ENCODE data around the gene TTLL11. TPM values are rescaled to one million over a fixed set of nuclear protein-coding genes. Genes with fewer than 3 reads are reported as not detected.
A peak's percentile ranks its signal among the peaks of the same experiment; 100 is the strongest.

The TTLL11 gene
- total RNA-seq, 4 donors from 2014 or later: 7.2 to 12.1 (median 9.9) TPM

- 84% methylated on average over 14 of the region's 14 CpGs for WGBS
- TF ChIP-seq POLR2AphosphoS5 (IDR thresholded peaks at IDR 0.05) (no peak), POLR2A (IDR thresholded peaks at IDR 0.05) (no peak)
- H3K4me1 ChIP-seq: no peaks in the 10 kb centered on the region
- H3K27me3 ChIP-seq: no peaks in the 10 kb centered on the region
- no peak overlapping the region for H3K4me3 ChIP-seq
- no peak overlapping the region for H3K27ac ChIP-seq
- H3K36me3 ChIP-seq: no peaks in the 10 kb centered on the region
- no peak for DNase-seq (ENCODE audit: low spot score in 2 of 2)
- no peaks in the 10 kb centered on the region for H3K9me3 ChIP-seq
These were observed 214.8 kb downstream of the TTLL11 start for GRCh38 chr9:121878271-121878822.

- Histone ChIP-seq H3K9me3 (no peaks in the 10 kb centered on the region), H3K4me1 (no peaks in the 10 kb centered on the region), H3K27ac (no peak overlapping the region), H3K36me3 (no peaks in the 10 kb centered on the region), H3K27me3 (no peaks in the 10 kb centered on the region), H3K4me3 (no peak overlapping the region)
- DNase-seq (ENCODE audit: low spot score in 2 of 2): peak in 1 of 2 donors; percentile 56
- TF ChIP-seq POLR2AphosphoS5 (IDR thresholded peaks at IDR 0.05): no peak
- no peak for TF ChIP-seq POLR2A (IDR thresholded peaks at IDR 0.05)
- no peak for TF ChIP-seq CTCF (IDR thresholded peaks at IDR 0.05)
- no peak for TF ChIP-seq EP300 (IDR thresholded peaks at IDR 0.05)
- WGBS: 74% methylated on average over 13 of the region's 13 CpGs
These were observed 216.3 kb downstream of the TTLL11 start for GRCh38 chr9:121876658-121877271.

GRCh38 chr9:121876255-121876654, 216.9 kb downstream of the TTLL11 start:
- Histone ChIP-seq H3K27me3 (no peaks in the 10 kb centered on the region), H3K27ac (no peak overlapping the region), H3K9me3 (no peaks in the 10 kb centered on the region), H3K4me1 (no peaks in the 10 kb centered on the region), H3K4me3 (no peak overlapping the region), H3K36me3 (no peaks in the 10 kb centered on the region)
- TF ChIP-seq POLR2A (IDR thresholded peaks at IDR 0.05) (no peak), CTCF (IDR thresholded peaks at IDR 0.05) (no peak), POLR2AphosphoS5 (IDR thresholded peaks at IDR 0.05) (no peak), EP300 (IDR thresholded peaks at IDR 0.05) (no peak)
- WGBS: 78% methylated on average over 2 of the region's 2 CpGs
- no peak for DNase-seq (ENCODE audit: low spot score in 2 of 2)

GRCh38 chr9:121874524-121874923, 218.6 kb downstream of the TTLL11 start:
- TF ChIP-seq POLR2AphosphoS5 (IDR thresholded peaks at IDR 0.05) (no peak), CTCF (IDR thresholded peaks at IDR 0.05) (no peak), POLR2A (IDR thresholded peaks at IDR 0.05) (no peak), EP300 (IDR thresholded peaks at IDR 0.05) (no peak)
- peak in 1 of 2 donors; percentile 45 for DNase-seq (ENCODE audit: low spot score in 2 of 2)
- H3K27ac ChIP-seq: no peak overlapping the region
- no peaks in the 10 kb centered on the region for H3K27me3 ChIP-seq
- H3K9me3 ChIP-seq: no peaks in the 10 kb centered on the region
- H3K4me3 ChIP-seq: no peak overlapping the region
- H3K4me1 ChIP-seq: no peaks in the 10 kb centered on the region
- no peaks in the 10 kb centered on the region for H3K36me3 ChIP-seq
- WGBS: over 99% methylated on average over 6 of the region's 6 CpGs

- WGBS: 78% methylated on average over 8 of the region's 8 CpGs
- no peaks in the 10 kb centered on the region for H3K4me1 ChIP-seq
- no peaks in the 10 kb centered on the region for H3K36me3 ChIP-seq
- peak in 1 of 2 donors; percentile 64 for DNase-seq (ENCODE audit: low spot score in 2 of 2)
- H3K9me3 ChIP-seq: no peaks in the 10 kb centered on the region
- no peak for TF ChIP-seq POLR2A (IDR thresholded peaks at IDR 0.05)
- TF ChIP-seq CTCF (IDR thresholded peaks at IDR 0.05): no peak
- no peak for TF ChIP-seq POLR2AphosphoS5 (IDR thresholded peaks at IDR 0.05)
- no peak for TF ChIP-seq EP300 (IDR thresholded peaks at IDR 0.05)
- H3K4me3 ChIP-seq: no peak overlapping the region
- H3K27ac ChIP-seq: no peak overlapping the region
- no peaks in the 10 kb centered on the region for H3K27me3 ChIP-seq
These were observed 221.6 kb downstream of the TTLL11 start for GRCh38 chr9:121871431-121872025.

All from suprapubic skin (tissue), 4 donors.